PC-3 (cell line): ENCODE measurements around the gene MYO18A. TPM values are rescaled to one million over a fixed set of nuclear protein-coding genes. Genes with fewer than 3 reads are reported as not detected.

Experiments used
- ATAC-seq: fragments of 200-7000 bp; cut with Tn5 transposase; 2 replicates; pipeline ENCODE4 v1.9.1; 2020; ENCODE audit warnings: mild to moderate bottlenecking, moderate library complexity
- BruUV-seq: library from RNA; stranded (reverse); fragments of 400-500 nt; replicated peaks from 2 replicates; lab custom pipeline; 2021; lab: Mats Ljungman, UMichigan
- CTCF ChIA-PET: fragments of 300-600 bp; sonication (Branson Sonifier 250); formaldehyde crosslinking; loops from one replicate; lab custom pipeline; 2022; ENCODE audit warnings: antibody characterized with exemption; lab: Charles Lee
- POLR2A ChIA-PET: fragments of 300-600 bp; sonication (Branson Sonifier 250); formaldehyde crosslinking; loops from one replicate; lab custom pipeline; 2022; ENCODE audit warnings: antibody characterized with exemption; ENCODE audit not compliant: unreplicated experiment; lab: Charles Lee
- DNase-seq: peaks from one replicate; pipeline ENCODE4 v3.0.0-alpha.2; 2015
- H2AFZ ChIP-seq: fragments of 300-600 bp; sonication (generic); 2 replicates; pipeline ENCODE4 v1.6.0; 2016; ENCODE audit warnings: antibody characterized with exemption, low read length
- H3F3A ChIP-seq: fragments of 300-600 bp; sonication (generic); one replicate; pipeline ENCODE4 v1.6.0; 2017; ENCODE audit warnings: antibody characterized with exemption, low read length, control low read depth, mild to moderate bottlenecking; ENCODE audit not compliant: unreplicated experiment
- H3K27ac ChIP-seq: fragments of 300-600 bp; sonication (generic); 2 replicates; pipeline ENCODE4 v1.5.1; 2016; ENCODE audit warnings: mild to moderate bottlenecking, low read length
- H3K27me3 ChIP-seq: fragments of 300-600 bp; sonication (generic); 2 replicates; pipeline ENCODE4 v1.6.1; 2016; ENCODE audit warnings: low read length, mixed read lengths
- H3K36me3 ChIP-seq: fragments of 300-600 bp; sonication (generic); 2 replicates; pipeline ENCODE4 v1.6.1; 2016; ENCODE audit warnings: low read depth, mixed run types, low read length, mixed read lengths
- H3K4me1 ChIP-seq: fragments of 300-600 bp; sonication (generic); 2 replicates; pipeline ENCODE4 v1.5.1; 2016; ENCODE audit warnings: low read length; ENCODE audit not compliant: insufficient read depth
- H3K4me2 ChIP-seq: fragments of 300-600 bp; sonication (generic); 2 replicates; pipeline ENCODE4 v1.6.0; 2016; ENCODE audit warnings: low read length
- H3K4me3 ChIP-seq: fragments of 300-600 bp; sonication (generic); 2 replicates; pipeline ENCODE4 v1.5.1; 2016; ENCODE audit warnings: mild to moderate bottlenecking, low read length, mixed read lengths
- H3K79me2 ChIP-seq: fragments of 300-600 bp; sonication (generic); 2 replicates; pipeline ENCODE4 v1.6.1; 2017; ENCODE audit warnings: low read length, mixed read lengths
- H3K9ac ChIP-seq: fragments of 300-600 bp; sonication (generic); 2 replicates; pipeline ENCODE4 v1.6.0; 2016; ENCODE audit warnings: mild to moderate bottlenecking, low read length
- H3K9me2 ChIP-seq: fragments of 300-600 bp; sonication (generic); replicated peaks from 2 replicates; pipeline ENCODE4 v1.6.1; 2016; ENCODE audit warnings: mixed run types, low read length, mixed read lengths
- H3K9me3 ChIP-seq: fragments of 300-600 bp; sonication (generic); 2 replicates; pipeline ENCODE4 v1.6.1; 2016; ENCODE audit warnings: low read length, mixed read lengths
- H4K20me1 ChIP-seq: fragments of 300-600 bp; sonication (generic); 2 replicates; pipeline ENCODE4 v1.6.1; 2016; ENCODE audit warnings: low read length, mixed read lengths
- CTCF ChIP-seq: fragments of 300-600 bp; sonication (generic); conservative IDR thresholded peaks from 2 replicates; pipeline ENCODE4 v1.5.1; 2017; ENCODE audit warnings: antibody characterized with exemption, low read depth, mild to moderate bottlenecking, low read length
- EZH2 ChIP-seq: fragments of 300-600 bp; sonication (generic); IDR thresholded peaks from one replicate; pipeline ENCODE4 v1.6.1; 2017; ENCODE audit warnings: antibody characterized with exemption, mild to moderate bottlenecking, low read length; ENCODE audit not compliant: unreplicated experiment
- EZH2phosphoT487 ChIP-seq: fragments of 300-600 bp; sonication (generic); IDR thresholded peaks from 2 replicates; pipeline ENCODE4 v1.6.1; 2018; ENCODE audit warnings: mild to moderate bottlenecking, antibody characterized with exemption, low read length, borderline replicate concordance
- intact Hi-C: fragments of 100-400 bp; cut with micrococcal nuclease; formaldehyde crosslinking; loops from 2 replicates; pipeline ENCODE4 v1.9.0; 2023
- total RNA-seq: library from RNA; depleted of rRNA; stranded (reverse); fragments of >200 nt; gene quantifications from 2 replicates; pipeline ENCODE4 v1.2.3, GENCODE V29; 2014

MYO18A gene
- total RNA-seq, 1 experiment from 2014 or later = 28.0 TPM

GRCh38 chr17:29045734-29046472 lies 134.3 kb downstream of the MYO18A start:
- POLR2A ChIA-PET = no interaction called here
- Histone ChIP-seq H3K4me1 (no peaks in the 10 kb centered on the region), H3K9me3 (no peaks in the 10 kb centered on the region), H3K36me3 (no peaks in the 10 kb centered on the region), H3K27ac (no peak overlapping the region), H2AFZ (no peak overlapping the region), H3K27me3 (peaks cover 29% of the 10 kb centered on the region), H3K9ac (no peak overlapping the region), H3K4me3 (no peak overlapping the region), H3K4me2 (no peak overlapping the region), H3K79me2 (no peaks in the 10 kb centered on the region), H4K20me1 (no peaks in the 10 kb centered on the region), H3F3A (no peaks in the 10 kb centered on the region), H3K9me2 (no peaks in the 10 kb centered on the region)
- CTCF ChIA-PET = no interaction called here
- DNase-seq (no peak), ATAC-seq (no peak)
- BruUV-seq = no TSS peak
- no peak for TF ChIP-seq CTCF
- no peak for TF ChIP-seq EZH2
- intact Hi-C loops = no loop called here

GRCh38 chr17:29045026-29045425 lies 135.2 kb downstream of the MYO18A start:
- Histone ChIP-seq H3K36me3 (no peaks in the 10 kb centered on the region), H4K20me1 (no peaks in the 10 kb centered on the region), H3F3A (no peaks in the 10 kb centered on the region), H3K4me2 (no peak overlapping the region), H3K9me2 (no peaks in the 10 kb centered on the region), H2AFZ (no peak overlapping the region), H3K4me1 (no peaks in the 10 kb centered on the region), H3K9me3 (no peaks in the 10 kb centered on the region), H3K27ac (no peak overlapping the region), H3K27me3 (peaks cover 29% of the 10 kb centered on the region), H3K79me2 (no peaks in the 10 kb centered on the region), H3K9ac (no peak overlapping the region), H3K4me3 (no peak overlapping the region)
- DNase-seq (no peak), ATAC-seq (no peak)
- POLR2A ChIA-PET = no interaction called here
- CTCF ChIA-PET = no interaction called here
- intact Hi-C loops = no loop called here
- TF ChIP-seq EZH2 = no peak
- BruUV-seq = no TSS peak

- Histone ChIP-seq H2AFZ (no peak overlapping the region), H4K20me1 (no peaks in the 10 kb centered on the region), H3K79me2 (no peaks in the 10 kb centered on the region), H3K36me3 (no peaks in the 10 kb centered on the region), H3K4me3 (no peak overlapping the region), H3K9me2 (no peaks in the 10 kb centered on the region), H3F3A (no peaks in the 10 kb centered on the region), H3K9ac (no peak overlapping the region), H3K4me2 (no peak overlapping the region), H3K27ac (no peak overlapping the region), H3K4me1 (no peaks in the 10 kb centered on the region), H3K27me3 (peaks cover 21% of the 10 kb centered on the region), H3K9me3 (no peaks in the 10 kb centered on the region)
- ATAC-seq (no peak), DNase-seq (no peak)
- no TSS peak for BruUV-seq
- intact Hi-C loops = no loop called here
- ChIA-PET CTCF (interaction anchor here (0.6 kb wide), 1 partner anchor 80 kb away, joined by 3 read pairs; no protein-coding TSS in a partner anchor), POLR2A (no interaction called here)
- TF ChIP-seq EZH2 = no peak
- no peak for TF ChIP-seq CTCF
- no peak for TF ChIP-seq EZH2phosphoT487
These were observed 136.6 kb downstream of the MYO18A start for GRCh38 chr17:29043539-29044145.
